Chondrocyte (in vitro differentiated cells): ENCODE results near the gene FAM184A. TPM values are rescaled to one million over a fixed set of nuclear protein-coding genes. Genes with fewer than 3 reads are reported as not detected.

ENCODE experiments used
- DNase-seq: peaks from one replicate; pipeline ENCODE4 v3.0.0; 2021; ENCODE audit warnings: mixed read lengths, low spot score
- H3K27ac Mint-ChIP-seq: one replicate; pipeline ENCODE4 v1.8.0; 2021; ENCODE audit warnings: mild to moderate bottlenecking, moderate library complexity, mixed read lengths; ENCODE audit not compliant: unreplicated experiment
- H3K27me3 Mint-ChIP-seq: 2 replicates; pipeline ENCODE4 v1.8.0; 2021; ENCODE audit warnings: low read depth, mixed read lengths
- H3K36me3 Mint-ChIP-seq: 2 replicates; pipeline ENCODE4 v1.8.0; 2021; ENCODE audit warnings: low read depth, mixed read lengths
- H3K4me1 Mint-ChIP-seq: 2 replicates; pipeline ENCODE4 v1.8.0; 2021; ENCODE audit warnings: low read depth, mild to moderate bottlenecking, mixed read lengths
- H3K4me3 Mint-ChIP-seq: one replicate; pipeline ENCODE4 v1.8.0; 2021; ENCODE audit warnings: mild to moderate bottlenecking, moderate library complexity, mixed read lengths; ENCODE audit not compliant: unreplicated experiment
- H3K9me3 Mint-ChIP-seq: 2 replicates; pipeline ENCODE4 v1.8.0; 2021; ENCODE audit warnings: low read depth, mixed read lengths
- CTCF ChIP-seq: fragments of 200-600 bp; sonication (generic); IDR thresholded peaks from 2 replicates; pipeline ENCODE4 v1.5.0; 2021; ENCODE audit warnings: antibody characterized with exemption, mild to moderate bottlenecking, moderate library complexity
- total RNA-seq: library from RNA; stranded (reverse); gene quantifications from 3 replicates; pipeline ENCODE4 v1.2.1, GENCODE V29; 2021

Gene FAM184A
- total RNA-seq, 1 donor from 2014 or later, result 0.52 TPM

- Mint-ChIP-seq H3K36me3 (peaks cover 3% of the 10 kb centered on the region), H3K4me1 (peaks cover 9% of the 10 kb centered on the region), H3K4me3 (no peak overlapping the region), H3K27ac (no peak overlapping the region), H3K27me3 (no peaks in the 10 kb centered on the region), H3K9me3 (peaks cover 11% of the 10 kb centered on the region)
- no peak for DNase-seq
- no peak for TF ChIP-seq CTCF
These were observed 138.8 kb downstream of the FAM184A start for GRCh38 chr6:118939683-118940082.

- H3K27ac Mint-ChIP-seq, result no peak overlapping the region
- no peaks in the 10 kb centered on the region for H3K9me3 Mint-ChIP-seq
- peaks cover 17% of the 10 kb centered on the region for H3K4me1 Mint-ChIP-seq
- TF ChIP-seq CTCF, result no peak
- H3K4me3 Mint-ChIP-seq, result peak overlapping the region; percentile 91
- no peak for DNase-seq
- H3K36me3 Mint-ChIP-seq, result no peaks in the 10 kb centered on the region
- H3K27me3 Mint-ChIP-seq, result no peaks in the 10 kb centered on the region
These were observed 142.3 kb downstream of the FAM184A start for GRCh38 chr6:118935978-118936703.

- DNase-seq, result no peak
- no peaks in the 10 kb centered on the region for H3K9me3 Mint-ChIP-seq
- H3K4me3 Mint-ChIP-seq, result peak overlapping the region; percentile 91
- peak overlapping the region; percentile 94 for H3K27ac Mint-ChIP-seq
- H3K4me1 Mint-ChIP-seq, result peaks cover 17% of the 10 kb centered on the region
- peaks cover 4% of the 10 kb centered on the region for H3K36me3 Mint-ChIP-seq
- TF ChIP-seq CTCF, result no peak
- H3K27me3 Mint-ChIP-seq, result no peaks in the 10 kb centered on the region
These were observed 143.2 kb downstream of the FAM184A start for GRCh38 chr6:118935331-118935668.

GRCh38 chr6:118934461-118935330 lies 143.8 kb downstream of the FAM184A start, which contains the start of gene MCM9:
Gene MCM9, minus strand, starts transcription at chr6:118935159. Its CDS starts 3,436 bp downstream, at chr6:118931723.
- H3K27ac Mint-ChIP-seq, result peak within 1 kb of the TSS; percentile 94
- H3K27me3 Mint-ChIP-seq, result no peaks in the 10 kb centered on the region
- peak; percentile 7 for TF ChIP-seq CTCF
- peaks cover 4% of the 10 kb centered on the region for H3K36me3 Mint-ChIP-seq
- H3K4me3 Mint-ChIP-seq, result peak within 1 kb of the TSS; percentile 91
- H3K4me1 Mint-ChIP-seq, result peaks cover 17% of the 10 kb centered on the region
- peak; percentile 90 for DNase-seq
- H3K9me3 Mint-ChIP-seq, result no peaks in the 10 kb centered on the region

- Mint-ChIP-seq H3K27me3 (no peaks in the 10 kb centered on the region), H3K4me3 (peak overlapping the region; percentile 91), H3K4me1 (peaks cover 17% of the 10 kb centered on the region), H3K27ac (peak overlapping the region; percentile 61), H3K9me3 (no peaks in the 10 kb centered on the region), H3K36me3 (peaks cover 4% of the 10 kb centered on the region)
- TF ChIP-seq CTCF, result no peak
- DNase-seq, result no peak
These were observed 144.5 kb downstream of the FAM184A start for GRCh38 chr6:118933855-118934460.
